Hepatocyte (in vitro differentiated cells): ENCODE data around the gene NCOR1.

Experiments used
- EZH2 ChIP-seq: fragments of 200-600 bp; sonication (generic); IDR thresholded peaks from 2 replicates; pipeline ENCODE4 v1.6.1; 2016; ENCODE audit warnings: antibody characterized with exemption, mild to moderate bottlenecking, borderline replicate concordance
- TF ChIP-seq, protein P1 (sequence below): fragments of 200-600 bp; sonication (generic); IDR thresholded peaks from 2 replicates; pipeline ENCODE4 v1.5.1; 2016; ENCODE audit warnings: antibody characterized with exemption, mild to moderate bottlenecking; ENCODE audit not compliant: poor library complexity

DNA sequence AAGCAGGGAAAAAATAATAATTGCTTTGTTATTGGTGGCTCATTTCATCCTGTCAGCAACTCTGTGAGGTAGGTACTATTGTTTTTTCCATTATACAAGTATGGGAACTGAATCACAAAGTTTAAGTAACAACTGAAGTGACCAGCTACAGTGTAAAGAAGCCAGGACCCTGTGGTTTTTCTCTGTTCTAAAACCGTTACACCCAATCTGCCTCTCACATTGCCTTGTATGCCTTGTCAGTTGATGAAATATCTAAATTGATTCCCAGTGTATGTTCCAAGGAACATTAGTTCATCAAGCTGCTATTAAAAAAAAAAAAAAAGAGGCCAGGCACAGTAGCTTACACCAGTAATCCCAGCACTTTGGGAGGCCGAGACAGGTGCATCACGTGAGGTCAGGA lies 7.1 kb upstream of the NCOR1 start:
- TF ChIP-seq EZH2: no peak
- TF ChIP-seq, protein P1, sequence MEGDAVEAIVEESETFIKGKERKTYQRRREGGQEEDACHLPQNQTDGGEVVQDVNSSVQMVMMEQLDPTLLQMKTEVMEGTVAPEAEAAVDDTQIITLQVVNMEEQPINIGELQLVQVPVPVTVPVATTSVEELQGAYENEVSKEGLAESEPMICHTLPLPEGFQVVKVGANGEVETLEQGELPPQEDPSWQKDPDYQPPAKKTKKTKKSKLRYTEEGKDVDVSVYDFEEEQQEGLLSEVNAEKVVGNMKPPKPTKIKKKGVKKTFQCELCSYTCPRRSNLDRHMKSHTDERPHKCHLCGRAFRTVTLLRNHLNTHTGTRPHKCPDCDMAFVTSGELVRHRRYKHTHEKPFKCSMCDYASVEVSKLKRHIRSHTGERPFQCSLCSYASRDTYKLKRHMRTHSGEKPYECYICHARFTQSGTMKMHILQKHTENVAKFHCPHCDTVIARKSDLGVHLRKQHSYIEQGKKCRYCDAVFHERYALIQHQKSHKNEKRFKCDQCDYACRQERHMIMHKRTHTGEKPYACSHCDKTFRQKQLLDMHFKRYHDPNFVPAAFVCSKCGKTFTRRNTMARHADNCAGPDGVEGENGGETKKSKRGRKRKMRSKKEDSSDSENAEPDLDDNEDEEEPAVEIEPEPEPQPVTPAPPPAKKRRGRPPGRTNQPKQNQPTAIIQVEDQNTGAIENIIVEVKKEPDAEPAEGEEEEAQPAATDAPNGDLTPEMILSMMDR: no peak
